GM19043 (cell line): Measurements from ENCODE around the gene ISG20L2.

Source experiments
- ATAC-seq: cut with Tn5 transposase; IDR thresholded peaks from one replicate; pipeline ENCODE4 v1.9.1; 2021; ENCODE audit warnings: low read depth; ENCODE audit not compliant: unreplicated experiment

Gene ISG20L2

GRCh38 chr1:156755527-156755950, 27.0 kb upstream of the ISG20L2 start:
- ATAC-seq = no peak

GRCh38 chr1:156754219-156754618, 25.7 kb upstream of the ISG20L2 start:
- ATAC-seq = no peak

GRCh38 chr1:156752843-156753482, 24.4 kb upstream of the ISG20L2 start:
- no peak for ATAC-seq

- ATAC-seq = peak; percentile 62
Observed at GRCh38 chr1:156751757-156752481, 23.4 kb upstream of the ISG20L2 start.

GRCh38 chr1:156751451-156751756, 22.8 kb upstream of the ISG20L2 start, which contains the start of gene HDGF:
Gene HDGF, minus strand, starts transcription at chr1:156751675. Its CDS starts 246 bp downstream, at chr1:156751429.
- no peak for ATAC-seq

GRCh38 chr1:156750711-156751450, 22.3 kb upstream of the ISG20L2 start:
- peak; percentile 13 for ATAC-seq

- ATAC-seq = no peak
Observed at GRCh38 chr1:156750191-156750672, 21.7 kb upstream of the ISG20L2 start.

- no peak for ATAC-seq
Observed at GRCh38 chr1:156749419-156750118, 21.0 kb upstream of the ISG20L2 start.

GRCh38 chr1:156748670-156749418, 20.3 kb upstream of the ISG20L2 start:
- no peak for ATAC-seq

- ATAC-seq = no peak
Observed at GRCh38 chr1:156747742-156748669, 19.4 kb upstream of the ISG20L2 start.

- no peak for ATAC-seq
Observed at GRCh38 chr1:156746728-156747631, 18.4 kb upstream of the ISG20L2 start.

GRCh38 chr1:156746406-156746727, 17.8 kb upstream of the ISG20L2 start:
- no peak for ATAC-seq

GRCh38 chr1:156745881-156746280, 17.3 kb upstream of the ISG20L2 start:
- ATAC-seq = no peak

GRCh38 chr1:156744786-156745419, 16.3 kb upstream of the ISG20L2 start:
- ATAC-seq = no peak

- ATAC-seq = no peak
Observed at GRCh38 chr1:156744344-156744743, 15.8 kb upstream of the ISG20L2 start.

GRCh38 chr1:156743367-156744302, 15.1 kb upstream of the ISG20L2 start:
- ATAC-seq = no peak

- ATAC-seq = no peak
Observed at GRCh38 chr1:156742801-156743200, 14.2 kb upstream of the ISG20L2 start.
